GM21528 (cell line): ENCODE results near the gene CNTNAP2.
"Not testable (repeated sequence)": the region's sequence is repeated elsewhere in the genome, so short reads cannot be mapped to it uniquely, and the experiment has no call there.

Experiments used
- ATAC-seq: cut with Tn5 transposase; IDR thresholded peaks from one replicate; pipeline ENCODE4 v1.9.1; 2021; ENCODE audit warnings: mild to moderate bottlenecking, moderate library complexity; ENCODE audit not compliant: unreplicated experiment, low FRiP score

Gene CNTNAP2

DNA sequence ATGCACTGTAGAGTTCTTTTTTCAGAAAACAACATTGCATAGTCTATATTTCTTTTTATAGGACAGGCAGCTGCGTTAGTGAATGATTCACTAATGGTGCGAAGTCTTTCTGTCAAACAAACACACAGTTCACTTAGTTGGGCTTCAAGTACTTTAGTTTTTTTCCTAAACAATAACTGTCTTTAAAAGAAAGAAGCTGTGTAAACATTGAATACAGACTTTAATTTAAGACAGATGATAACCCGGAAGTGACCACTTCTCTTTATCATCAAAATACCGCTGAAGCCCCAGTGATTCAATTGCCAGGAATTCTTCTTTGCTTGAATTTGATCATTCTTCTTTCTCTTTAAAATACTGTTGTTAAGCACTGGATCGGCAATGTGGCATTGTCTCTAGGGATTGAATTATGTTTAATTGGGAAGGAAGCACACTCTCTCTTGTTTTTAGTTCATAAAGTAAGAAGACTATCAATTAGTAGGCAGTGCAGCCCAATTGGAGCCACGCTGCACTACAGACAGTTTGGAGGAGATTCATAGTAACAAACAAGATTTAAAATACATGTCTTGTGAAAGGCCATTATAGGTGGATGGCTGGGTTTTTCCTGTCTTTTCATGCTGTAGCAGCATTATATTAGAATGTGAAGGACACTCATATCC, 30.4 kb downstream of the CNTNAP2 start:
- ATAC-seq: no peak

DNA sequence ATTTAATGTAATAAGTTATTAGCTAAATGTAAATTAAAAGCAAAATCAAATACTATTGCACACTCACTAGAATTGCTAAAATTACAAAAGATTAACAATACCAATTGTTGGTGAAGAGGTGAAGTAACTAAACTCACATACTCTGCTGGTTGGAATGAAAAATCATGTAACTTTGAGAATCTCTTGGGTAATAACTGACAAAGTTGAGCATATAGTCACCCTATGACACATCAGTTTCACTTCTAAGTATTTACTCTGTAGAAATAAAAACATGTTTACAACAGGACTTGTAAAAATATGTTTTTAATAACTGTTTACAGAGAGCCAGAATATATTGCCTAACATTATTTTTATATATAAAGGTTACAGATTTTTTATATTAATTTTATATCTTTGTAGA, 33.6 kb downstream of the CNTNAP2 start:
- no peak for ATAC-seq

DNA sequence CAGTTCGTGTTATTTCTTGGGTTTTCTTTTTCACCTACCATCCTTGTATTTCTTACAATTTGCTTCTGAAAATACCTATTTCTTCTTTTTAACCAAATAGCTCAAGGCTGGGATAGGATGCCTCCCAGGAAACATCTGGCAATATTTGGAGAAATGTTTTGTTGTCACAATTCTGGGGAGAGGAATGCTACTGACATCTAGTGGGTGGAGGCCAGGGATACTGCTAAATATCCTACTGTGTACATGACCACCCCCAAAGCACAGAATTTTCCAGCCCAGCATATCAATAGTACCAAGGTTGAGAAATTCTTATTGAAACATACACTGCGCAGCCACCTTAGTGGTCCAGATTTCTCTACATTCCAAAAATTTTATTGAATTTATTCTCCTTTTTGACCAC, 55.5 kb downstream of the CNTNAP2 start:
- ATAC-seq: no peak

- ATAC-seq: no peak
Measured at GRCh38 chr7:146175716-146176115, 59.1 kb downstream of the CNTNAP2 start.

GRCh38 chr7:146176860-146177259, 60.3 kb downstream of the CNTNAP2 start:
- ATAC-seq: no peak

DNA sequence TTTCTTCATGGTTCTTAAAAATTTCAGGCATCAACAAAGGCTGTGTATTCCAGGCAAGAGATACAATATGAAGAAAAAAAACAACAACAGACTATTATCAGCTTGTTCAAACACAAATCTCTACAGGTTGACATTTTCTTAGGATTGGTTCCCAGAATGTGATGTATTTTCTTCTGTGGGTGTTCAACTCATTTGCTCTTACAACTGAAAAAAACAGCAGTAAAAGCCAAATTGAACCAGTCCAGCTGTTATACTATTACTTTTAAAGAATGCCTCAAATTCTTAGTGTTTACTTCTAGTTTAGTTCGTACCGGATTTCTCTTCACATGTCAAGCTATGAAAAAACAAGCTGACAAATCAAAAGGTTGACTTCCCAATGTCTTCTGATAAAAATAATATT, 60.7 kb downstream of the CNTNAP2 start:
- no peak for ATAC-seq

DNA sequence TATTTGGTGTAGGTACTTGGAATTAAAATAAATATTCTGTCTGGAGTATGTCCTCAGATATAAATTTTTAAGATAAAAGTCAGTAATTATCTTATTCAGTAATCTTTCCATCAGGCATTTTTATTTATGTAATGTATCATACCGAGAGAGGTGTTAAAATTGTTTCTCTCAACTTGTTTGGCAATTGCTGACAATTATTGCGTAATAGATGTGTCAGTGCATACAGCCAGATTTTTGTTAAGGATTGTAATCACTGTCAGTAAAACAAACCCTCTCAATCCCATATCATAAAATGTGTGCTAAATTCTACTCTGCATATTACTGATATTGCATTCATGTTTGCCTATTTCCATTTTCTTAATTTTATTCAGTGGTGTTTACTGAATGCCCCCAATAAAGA, 69.2 kb downstream of the CNTNAP2 start:
- no peak for ATAC-seq

DNA sequence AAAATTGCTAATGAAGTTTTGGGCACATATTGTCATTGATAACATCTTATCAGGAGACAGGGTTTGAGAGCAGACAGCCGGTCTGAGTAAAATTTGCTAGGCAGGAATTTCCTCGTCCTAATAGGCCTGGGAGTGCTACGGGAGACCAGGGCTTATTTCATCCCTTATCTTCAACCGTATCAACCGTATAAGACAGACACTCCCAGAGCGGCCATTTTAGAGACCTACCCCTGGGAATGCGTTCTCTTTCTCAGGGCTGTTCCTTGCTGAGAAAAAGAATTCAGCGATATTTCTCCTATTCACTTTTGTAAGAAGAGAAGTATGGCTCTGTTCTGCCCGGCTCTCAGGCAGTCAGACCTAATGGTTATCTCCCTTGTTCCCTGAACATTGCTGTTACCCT, 74.8 kb downstream of the CNTNAP2 start:
- ATAC-seq: not testable (repeated sequence)

DNA sequence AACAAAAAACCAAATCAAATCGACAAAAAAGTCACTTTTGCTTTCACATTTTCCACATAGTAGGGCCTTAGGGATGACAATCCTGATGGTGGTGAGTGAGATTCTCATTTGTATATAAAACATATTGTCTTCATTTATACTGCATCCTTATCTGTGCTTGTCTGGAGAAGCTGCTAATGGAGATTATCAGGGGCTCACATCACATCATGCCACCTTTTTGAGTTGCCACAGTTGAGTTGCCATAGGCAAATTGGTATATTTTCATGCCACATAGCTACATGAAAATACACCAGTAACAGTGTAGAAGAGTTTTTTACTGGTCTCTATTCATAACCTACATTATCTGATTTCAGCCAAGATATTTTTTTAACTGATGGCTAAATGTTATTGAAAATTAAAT, 85.3 kb downstream of the CNTNAP2 start:
- no peak for ATAC-seq

GRCh38 chr7:146206270-146206669, 89.7 kb downstream of the CNTNAP2 start:
- ATAC-seq: no peak

DNA sequence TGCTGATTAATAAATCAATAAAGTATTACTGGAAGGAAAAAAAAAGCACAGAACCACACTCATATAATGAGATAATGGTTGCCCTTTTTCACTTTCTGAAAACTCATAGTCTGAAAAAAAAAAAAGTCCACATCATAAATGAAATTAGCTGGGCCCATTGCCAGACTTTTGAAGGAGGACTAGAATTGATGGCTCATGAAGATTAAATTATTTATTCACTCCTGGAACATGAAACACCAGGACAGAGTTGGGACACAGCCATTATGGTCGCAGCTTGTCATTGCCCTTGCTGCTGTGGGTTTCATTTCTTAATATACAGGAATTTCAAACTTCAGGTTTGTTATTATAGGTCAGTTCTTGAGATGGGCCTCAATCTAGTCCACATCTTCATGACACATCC, 91.9 kb downstream of the CNTNAP2 start:
- no peak for ATAC-seq

GRCh38 chr7:146214842-146215241, 98.2 kb downstream of the CNTNAP2 start:
- no peak for ATAC-seq

DNA sequence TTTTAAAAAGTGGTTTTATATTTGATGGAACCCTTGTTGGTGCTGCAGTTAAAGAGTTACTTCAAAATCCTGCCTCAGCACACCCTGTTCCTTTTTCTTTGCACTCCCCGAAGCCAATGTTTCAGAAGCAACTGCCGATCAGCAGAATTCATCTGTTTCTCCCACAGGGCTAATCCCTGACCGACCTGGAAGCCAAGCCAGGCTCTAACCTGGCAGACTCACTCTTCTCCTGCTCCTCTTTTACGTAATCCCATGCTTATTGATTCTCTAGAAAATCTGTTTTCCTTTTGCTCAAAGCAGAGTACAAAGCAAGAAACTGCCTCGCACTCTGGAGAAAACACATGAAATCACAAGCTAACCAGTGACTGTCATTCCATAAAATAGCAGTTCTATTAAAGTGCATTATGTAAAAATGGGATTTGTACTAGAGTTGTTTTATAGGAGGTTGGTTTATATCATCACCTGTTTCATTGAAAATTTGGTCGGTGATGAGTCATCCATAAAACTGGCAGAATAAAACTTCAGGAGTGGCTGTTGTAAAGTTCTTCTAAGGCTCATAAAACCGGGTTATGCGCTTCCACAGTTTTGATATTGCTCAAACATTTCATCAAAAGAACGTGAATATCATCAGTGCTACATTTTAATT, 99.9 kb downstream of the CNTNAP2 start:
- ATAC-seq: no peak

DNA sequence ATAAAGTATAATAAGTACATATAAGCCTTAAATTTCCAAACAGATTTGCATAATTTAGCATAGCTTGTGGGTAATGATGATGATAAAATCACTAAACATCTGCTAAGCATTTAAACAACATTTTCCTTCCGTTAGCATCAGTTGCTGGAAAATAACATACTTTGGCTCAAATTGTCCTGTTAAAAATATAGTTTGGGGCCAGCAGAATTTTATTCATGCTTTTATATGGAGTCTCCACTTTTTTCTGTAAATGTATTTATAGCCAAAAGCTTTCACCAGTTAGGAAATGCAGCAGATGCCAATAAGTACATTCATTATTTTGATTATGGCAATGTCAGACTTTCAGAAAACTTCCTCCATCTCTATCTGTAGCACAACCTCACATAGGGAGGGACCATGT, 107.2 kb downstream of the CNTNAP2 start:
- ATAC-seq: no peak

DNA sequence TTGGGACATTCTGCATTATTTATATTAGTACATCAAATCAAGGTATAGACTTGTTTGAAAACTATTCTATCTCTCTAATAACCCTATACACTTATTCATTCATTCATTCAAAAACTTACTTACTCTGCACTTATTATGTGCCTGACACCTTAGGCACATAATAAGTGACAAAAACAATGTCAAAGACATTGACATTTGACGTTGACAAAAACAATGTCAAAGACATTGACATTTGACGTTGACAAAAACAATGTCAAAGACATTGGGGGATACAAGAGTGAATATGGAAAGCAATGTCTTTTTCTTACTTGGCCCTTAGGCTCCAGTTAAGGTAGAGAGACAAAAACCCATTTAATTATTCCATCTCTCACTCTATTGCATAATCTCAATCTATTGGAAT, 116.0 kb downstream of the CNTNAP2 start:
- ATAC-seq: no peak

GRCh38 chr7:146235195-146235594, 118.6 kb downstream of the CNTNAP2 start:
- no peak for ATAC-seq

GRCh38 chr7:146242661-146243060, 126.1 kb downstream of the CNTNAP2 start:
- no peak for ATAC-seq

DNA sequence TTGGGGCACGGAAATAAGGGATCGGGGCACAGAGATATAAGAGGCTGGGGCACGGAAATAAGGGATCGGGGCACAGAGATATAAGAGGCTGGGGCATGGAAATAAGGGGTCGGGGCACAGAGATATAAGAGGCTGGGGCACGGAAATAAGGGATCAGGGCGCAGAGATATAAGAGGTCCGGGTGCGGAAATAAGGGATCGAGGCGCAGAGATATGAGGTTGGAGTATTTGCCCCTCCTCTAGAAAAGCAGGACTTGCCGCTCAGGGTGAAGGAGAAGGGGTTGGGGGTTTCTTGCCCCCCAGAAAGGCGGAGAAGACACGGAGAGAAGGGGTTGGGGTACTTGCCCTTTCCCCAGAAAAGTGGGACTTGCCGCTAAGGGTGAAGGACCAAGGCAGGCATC, 131.4 kb downstream of the CNTNAP2 start:
- ATAC-seq: not testable (repeated sequence)

DNA sequence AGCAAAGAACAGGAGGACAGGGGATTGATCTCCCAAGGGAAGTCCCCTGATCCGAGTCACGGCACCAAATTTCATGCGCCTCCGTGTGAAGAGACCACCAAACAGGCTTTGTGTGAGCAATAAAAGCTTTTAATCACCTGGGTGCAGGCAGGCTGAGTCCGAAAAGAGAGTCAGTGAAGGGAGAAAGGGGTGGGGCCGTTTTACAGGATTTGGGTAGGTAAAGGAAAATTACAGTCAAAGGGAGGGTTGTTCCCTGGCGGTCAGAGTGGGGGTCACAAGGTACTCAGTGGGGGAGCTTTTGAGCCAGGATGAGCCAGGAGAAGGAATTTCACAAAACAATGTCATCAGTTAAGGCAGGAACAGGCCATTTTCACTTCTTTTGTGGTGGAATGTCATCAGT, 132.1 kb downstream of the CNTNAP2 start:
- not testable (repeated sequence) for ATAC-seq

DNA sequence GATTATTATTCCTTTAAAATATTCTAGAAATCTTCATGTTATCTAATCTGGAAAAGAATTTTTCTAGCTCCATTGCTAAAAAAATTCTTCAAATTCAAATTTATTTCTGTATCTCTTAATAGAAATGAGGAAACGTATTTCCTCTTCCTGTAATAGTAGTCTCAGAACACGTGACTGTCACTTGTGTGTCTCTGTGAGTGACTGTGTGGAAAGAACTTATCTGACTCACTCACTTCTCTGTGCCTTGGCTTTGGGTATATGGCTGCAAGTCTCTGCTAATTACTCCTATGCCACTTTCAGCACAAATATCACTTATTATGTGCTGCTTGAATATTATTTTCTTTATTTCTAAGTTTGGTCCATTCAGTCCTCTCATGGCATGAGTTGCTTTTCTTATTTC, 132.7 kb downstream of the CNTNAP2 start:
- ATAC-seq: no peak

DNA sequence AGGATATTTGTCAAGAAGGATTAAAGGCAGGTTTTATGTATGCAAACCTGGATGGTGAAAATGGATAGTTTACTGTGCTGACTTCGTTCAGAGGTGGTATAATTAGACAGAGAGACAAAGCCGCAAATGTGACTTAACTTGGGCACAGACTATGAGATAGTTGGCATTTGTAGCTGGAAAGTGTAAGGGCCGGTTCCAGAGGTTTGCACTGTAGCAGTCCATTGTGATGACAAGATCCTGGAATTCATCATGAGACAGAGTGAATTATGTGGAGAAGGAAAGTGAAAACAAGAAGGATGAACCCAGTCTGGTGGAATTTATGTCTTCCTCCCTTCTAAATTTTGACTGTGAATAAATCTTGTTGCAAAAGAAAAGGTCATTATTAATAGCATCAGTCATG, 139.0 kb downstream of the CNTNAP2 start:
- no peak for ATAC-seq

DNA sequence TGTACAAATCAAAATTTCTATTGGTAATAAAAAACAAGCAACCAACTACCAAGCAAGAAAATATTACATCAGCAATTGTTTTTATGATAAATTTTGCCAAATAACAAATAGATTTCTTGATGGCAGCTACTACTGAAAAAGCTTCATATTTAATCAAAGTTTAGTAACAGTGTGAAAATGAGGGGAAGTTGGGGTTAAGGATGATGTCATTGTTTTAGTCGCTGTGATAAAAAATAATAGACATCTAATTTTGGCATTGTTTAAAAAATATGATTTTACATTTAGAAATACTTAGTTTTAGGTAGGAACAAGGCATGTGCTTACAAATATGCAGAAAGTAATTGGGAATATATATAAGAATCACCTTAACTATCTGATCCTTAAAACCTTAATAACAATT, 145.9 kb downstream of the CNTNAP2 start:
- no peak for ATAC-seq

DNA sequence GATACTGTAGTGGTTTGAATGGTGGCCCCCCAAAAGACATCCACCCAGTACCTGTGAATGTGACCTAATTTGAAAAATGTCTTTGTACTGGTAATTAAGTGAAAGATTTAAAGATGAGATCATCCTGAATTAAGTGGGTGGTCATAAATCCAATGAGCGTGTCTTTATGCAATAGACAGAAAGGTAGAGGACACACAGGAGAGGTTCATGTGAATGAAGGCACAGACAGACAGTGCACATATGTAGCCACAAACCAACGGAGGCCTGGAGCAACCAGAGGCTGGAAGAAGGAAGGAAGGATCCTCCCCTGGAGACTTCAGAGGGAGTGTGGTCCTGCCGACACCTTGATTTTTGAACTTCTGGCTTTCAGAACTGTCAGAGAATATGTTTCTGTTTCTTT, 160.3 kb downstream of the CNTNAP2 start:
- ATAC-seq: no peak
